DOHH2 (cell line): ENCODE data around the gene AGTPBP1.

Experiments used
- H3F3A ChIP-seq: fragments of 200-600 bp; sonication (generic), shearing (Covaris generic); 2 replicates; pipeline ENCODE4 v1.6.0; 2016; ENCODE audit warnings: antibody characterized with exemption, mild to moderate bottlenecking; ENCODE audit not compliant: control insufficient read depth, insufficient read depth
- H3K27ac ChIP-seq: fragments of 200-600 bp; sonication (generic); 2 replicates; pipeline ENCODE4 v1.5.1; 2014; ENCODE audit warnings: low read depth, mild to moderate bottlenecking, low read length, moderate library complexity
- H3K27me3 ChIP-seq: fragments of 200-600 bp; sonication (generic); 2 replicates; pipeline ENCODE4 v1.6.1; 2014; ENCODE audit warnings: mild to moderate bottlenecking, low read length, mixed read lengths; ENCODE audit not compliant: control insufficient read depth
- H3K36me3 ChIP-seq: fragments of 200-600 bp; sonication (generic); 2 replicates; pipeline ENCODE4 v1.6.1; 2014; ENCODE audit warnings: mild to moderate bottlenecking, low read length, moderate library complexity, mixed read lengths; ENCODE audit not compliant: control insufficient read depth
- H3K4me1 ChIP-seq: fragments of 200-600 bp; sonication (generic); 2 replicates; pipeline ENCODE4 v1.6.1; 2014; ENCODE audit warnings: mild to moderate bottlenecking, low read length, mixed read lengths; ENCODE audit not compliant: control insufficient read depth
- H3K4me2 ChIP-seq: fragments of 200-600 bp; sonication (generic); 2 replicates; pipeline ENCODE4 v1.6.0; 2014; ENCODE audit warnings: mild to moderate bottlenecking, low read length, moderate library complexity
- H3K4me3 ChIP-seq: fragments of 200-600 bp; sonication (generic); 2 replicates; pipeline ENCODE4 v1.5.1; 2014; ENCODE audit warnings: mild to moderate bottlenecking, low read length, mixed read lengths
- H3K79me2 ChIP-seq: fragments of 200-600 bp; sonication (generic); 2 replicates; pipeline ENCODE4 v1.6.1; 2014; ENCODE audit warnings: mild to moderate bottlenecking, low read length, mixed read lengths; ENCODE audit not compliant: control insufficient read depth
- H3K9me2 ChIP-seq: fragments of 200-600 bp; sonication (generic); replicated peaks from 2 replicates; pipeline ENCODE4 v1.6.1; 2014; ENCODE audit warnings: mild to moderate bottlenecking, low read length, mixed read lengths; ENCODE audit not compliant: control insufficient read depth
- H3K9me3 ChIP-seq: fragments of 200-600 bp; sonication (generic); 2 replicates; pipeline ENCODE4 v1.6.1; 2014; ENCODE audit warnings: antibody characterized with exemption, low read length, mixed read lengths; ENCODE audit not compliant: control insufficient read depth, insufficient read depth
- H4K20me1 ChIP-seq: fragments of 200-600 bp; sonication (generic); 2 replicates; pipeline ENCODE4 v1.6.0; 2014; ENCODE audit warnings: low read depth, mild to moderate bottlenecking, antibody characterized with exemption, low read length, moderate library complexity; ENCODE audit not compliant: control insufficient read depth, insufficient read depth
- EZH2phosphoT487 ChIP-seq: fragments of 200-600 bp; sonication (generic); IDR thresholded peaks from 2 replicates; pipeline ENCODE4 v1.6.1; 2017; ENCODE audit warnings: borderline replicate concordance, mild to moderate bottlenecking, antibody characterized with exemption, low read length, moderate library complexity, mixed read lengths
- TF ChIP-seq, protein P1 (sequence below): fragments of 200-600 bp; sonication (generic); IDR thresholded peaks from one replicate; pipeline ENCODE4 v1.5.1; 2014; ENCODE audit warnings: antibody characterized with exemption, mild to moderate bottlenecking, low read depth, low read length; ENCODE audit not compliant: poor library complexity, severe bottlenecking

AGTPBP1 gene

GRCh38 chr9:85746309-85746708 lies 4.6 kb upstream of the AGTPBP1 start:
- Histone ChIP-seq H3K4me3 (no peak overlapping the region), H3K4me2 (no peak overlapping the region), H4K20me1 (no peaks in the 10 kb centered on the region), H3K9me2 (no peaks in the 10 kb centered on the region), H3K4me1 (peaks cover 13% of the 10 kb centered on the region), H3K36me3 (no peaks in the 10 kb centered on the region), H3K9me3 (no peaks in the 10 kb centered on the region), H3K79me2 (peaks cover 3% of the 10 kb centered on the region), H3K27me3 (no peaks in the 10 kb centered on the region), H3F3A (no peaks in the 10 kb centered on the region), H3K27ac (no peak overlapping the region)
- TF ChIP-seq EZH2phosphoT487 = no peak
- TF ChIP-seq, protein P1, sequence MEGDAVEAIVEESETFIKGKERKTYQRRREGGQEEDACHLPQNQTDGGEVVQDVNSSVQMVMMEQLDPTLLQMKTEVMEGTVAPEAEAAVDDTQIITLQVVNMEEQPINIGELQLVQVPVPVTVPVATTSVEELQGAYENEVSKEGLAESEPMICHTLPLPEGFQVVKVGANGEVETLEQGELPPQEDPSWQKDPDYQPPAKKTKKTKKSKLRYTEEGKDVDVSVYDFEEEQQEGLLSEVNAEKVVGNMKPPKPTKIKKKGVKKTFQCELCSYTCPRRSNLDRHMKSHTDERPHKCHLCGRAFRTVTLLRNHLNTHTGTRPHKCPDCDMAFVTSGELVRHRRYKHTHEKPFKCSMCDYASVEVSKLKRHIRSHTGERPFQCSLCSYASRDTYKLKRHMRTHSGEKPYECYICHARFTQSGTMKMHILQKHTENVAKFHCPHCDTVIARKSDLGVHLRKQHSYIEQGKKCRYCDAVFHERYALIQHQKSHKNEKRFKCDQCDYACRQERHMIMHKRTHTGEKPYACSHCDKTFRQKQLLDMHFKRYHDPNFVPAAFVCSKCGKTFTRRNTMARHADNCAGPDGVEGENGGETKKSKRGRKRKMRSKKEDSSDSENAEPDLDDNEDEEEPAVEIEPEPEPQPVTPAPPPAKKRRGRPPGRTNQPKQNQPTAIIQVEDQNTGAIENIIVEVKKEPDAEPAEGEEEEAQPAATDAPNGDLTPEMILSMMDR = no peak

DNA sequence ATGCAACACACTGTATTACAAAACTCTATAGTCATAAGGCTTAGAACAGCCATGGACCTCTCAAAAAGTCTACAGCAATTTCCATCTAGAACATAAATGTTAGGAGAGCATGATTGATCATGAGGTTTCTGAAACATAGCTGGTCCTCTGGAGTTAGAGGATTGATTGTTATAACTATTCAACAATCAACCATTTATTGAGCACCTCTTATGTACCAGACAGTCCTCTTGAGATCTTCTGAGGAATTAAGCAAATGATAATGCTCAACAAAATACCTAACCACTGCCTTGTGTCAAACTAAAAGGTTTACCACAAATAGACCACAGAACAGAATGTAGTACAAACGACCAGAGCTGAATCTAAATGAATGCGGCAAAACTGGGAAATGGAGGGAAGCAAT lies 3.4 kb upstream of the AGTPBP1 start:
- no peak for TF ChIP-seq EZH2phosphoT487
- TF ChIP-seq, protein P1 = no peak
- no peaks in the 10 kb centered on the region for H3K27me3 ChIP-seq
- H3K4me2 ChIP-seq = no peak overlapping the region
- H4K20me1 ChIP-seq = peaks cover 7% of the 10 kb centered on the region; the same call in 1 of the 2 replicates
- H3K9me2 ChIP-seq = no peaks in the 10 kb centered on the region
- no peaks in the 10 kb centered on the region for H3K36me3 ChIP-seq
- H3K4me3 ChIP-seq = no peak overlapping the region
- no peaks in the 10 kb centered on the region for H3K9me3 ChIP-seq
- no peaks in the 10 kb centered on the region for H3F3A ChIP-seq
- peaks cover 20% of the 10 kb centered on the region for H3K4me1 ChIP-seq
- peaks cover 15% of the 10 kb centered on the region for H3K79me2 ChIP-seq
- no peak overlapping the region for H3K27ac ChIP-seq

DNA sequence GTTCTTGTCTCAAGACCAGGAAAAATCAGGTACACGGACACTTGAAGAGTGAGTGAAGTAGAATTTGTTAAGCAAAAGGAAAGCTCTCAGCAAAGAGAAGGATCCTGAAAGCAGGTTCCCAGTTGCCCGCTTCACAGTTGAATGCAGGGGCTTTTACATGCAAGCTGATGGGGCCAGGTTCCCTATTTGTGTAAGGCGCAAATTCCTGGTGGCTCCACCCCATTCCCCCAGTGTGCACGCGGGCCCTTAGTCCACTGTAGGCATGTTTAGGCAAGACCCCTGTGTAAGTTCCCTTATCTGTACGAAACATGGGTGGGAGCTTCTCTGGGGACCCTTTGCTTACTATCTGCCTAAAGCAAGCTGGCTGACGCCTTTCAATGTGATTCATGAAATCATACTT lies 2.7 kb upstream of the AGTPBP1 start:
- Histone ChIP-seq H3K4me2 (no peak overlapping the region), H3K27me3 (no peaks in the 10 kb centered on the region), H3K36me3 (no peaks in the 10 kb centered on the region), H3K4me3 (no peak overlapping the region), H3K9me2 (no peaks in the 10 kb centered on the region), H4K20me1 (peaks cover 9% of the 10 kb centered on the region; the same call in 1 of the 2 replicates), H3F3A (no peaks in the 10 kb centered on the region), H3K4me1 (peaks cover 23% of the 10 kb centered on the region), H3K79me2 (peaks cover 22% of the 10 kb centered on the region), H3K9me3 (no peaks in the 10 kb centered on the region), H3K27ac (no peak overlapping the region)
- TF ChIP-seq, protein P1 = no peak
- TF ChIP-seq EZH2phosphoT487 = no peak
